Activated CD4-positive, alpha-beta T cell treated with anti-CD3 and anti-CD28 coated beads, Interleukin-2, amount 50 U/mL, for 24 hours (primary cell): Measurements from ENCODE around the gene NLRP2B.
"Not testable (repeated sequence)": the region's sequence is repeated elsewhere in the genome, so short reads cannot be mapped to it uniquely, and the experiment has no call there.

Source experiments
- DNase-seq, 2 donors: peaks; one replicate each; pipeline ENCODE4 v3.0.0-alpha.2; 2020; ENCODE audit warnings: low read depth in 1 of 2, low spot score in 1 of 2

Gene NLRP2B

DNA sequence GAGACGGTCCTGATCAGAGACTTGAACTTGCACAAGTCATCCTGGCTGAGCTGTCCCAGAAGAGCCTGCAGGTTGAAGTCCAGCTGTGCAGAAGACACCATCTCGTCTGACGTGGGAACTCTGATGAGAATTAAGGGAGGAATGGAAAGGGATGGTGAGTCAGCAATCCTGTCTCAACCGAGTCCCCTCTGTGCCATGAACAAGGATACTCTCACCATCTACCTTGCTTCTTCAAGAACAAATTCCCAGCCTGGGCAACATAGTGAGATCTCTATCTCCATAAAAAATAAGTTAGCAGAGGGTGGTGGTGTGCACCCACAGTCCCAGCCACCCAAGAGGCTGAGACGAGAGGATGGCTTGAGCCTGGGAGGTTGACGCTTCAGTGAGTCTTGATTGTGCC lies at the start of gene NLRP2B:
NLRP2B (minus strand) TSS at position 101 of the 400 bp plus-strand sequence.
- no peak for DNase-seq

- not testable (repeated sequence) for DNase-seq
Measured at GRCh38 chrX:57725995-57726394, 45.9 kb upstream of the NLRP2B start.

- no peak for DNase-seq
Measured at GRCh38 chrX:57681341-57681740, 1.3 kb upstream of the NLRP2B start.

DNA sequence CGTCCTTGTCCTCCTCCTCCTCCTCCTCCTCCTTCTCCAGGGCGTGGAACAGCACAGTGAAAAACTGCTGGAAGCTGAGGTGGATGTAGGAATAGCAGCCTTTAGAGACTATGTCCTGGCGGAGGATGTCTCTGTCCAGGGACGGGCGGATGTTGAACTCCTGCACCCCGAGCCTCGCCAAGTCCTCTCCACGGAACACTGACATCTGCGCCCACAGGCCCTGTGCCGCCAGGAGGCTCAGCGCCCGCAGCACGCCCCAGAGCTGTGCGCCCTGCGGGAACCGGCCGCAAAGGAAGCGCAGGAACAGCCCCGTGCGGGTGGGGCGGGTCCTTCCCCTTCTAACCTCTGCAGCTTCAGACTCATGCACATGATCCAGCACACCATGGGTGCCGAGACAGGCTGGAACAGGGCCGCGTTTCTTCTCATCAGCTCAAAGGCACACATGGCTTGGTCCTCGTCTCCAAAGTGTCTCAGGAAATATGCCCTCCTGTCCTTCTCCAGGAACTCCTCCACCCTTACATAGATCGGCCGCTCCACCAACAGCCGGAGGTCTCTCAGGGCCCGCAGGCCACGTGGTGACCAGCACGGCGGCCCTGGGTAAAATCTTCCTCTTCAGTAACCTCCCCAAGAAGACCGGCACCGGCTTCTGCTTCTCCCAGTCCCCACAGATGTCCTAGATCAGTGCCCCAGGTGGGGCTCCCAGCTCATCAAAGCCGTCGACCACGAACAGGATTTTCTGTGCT lies 1.2 kb downstream of the NLRP2B start:
- DNase-seq, result no peak

DNA sequence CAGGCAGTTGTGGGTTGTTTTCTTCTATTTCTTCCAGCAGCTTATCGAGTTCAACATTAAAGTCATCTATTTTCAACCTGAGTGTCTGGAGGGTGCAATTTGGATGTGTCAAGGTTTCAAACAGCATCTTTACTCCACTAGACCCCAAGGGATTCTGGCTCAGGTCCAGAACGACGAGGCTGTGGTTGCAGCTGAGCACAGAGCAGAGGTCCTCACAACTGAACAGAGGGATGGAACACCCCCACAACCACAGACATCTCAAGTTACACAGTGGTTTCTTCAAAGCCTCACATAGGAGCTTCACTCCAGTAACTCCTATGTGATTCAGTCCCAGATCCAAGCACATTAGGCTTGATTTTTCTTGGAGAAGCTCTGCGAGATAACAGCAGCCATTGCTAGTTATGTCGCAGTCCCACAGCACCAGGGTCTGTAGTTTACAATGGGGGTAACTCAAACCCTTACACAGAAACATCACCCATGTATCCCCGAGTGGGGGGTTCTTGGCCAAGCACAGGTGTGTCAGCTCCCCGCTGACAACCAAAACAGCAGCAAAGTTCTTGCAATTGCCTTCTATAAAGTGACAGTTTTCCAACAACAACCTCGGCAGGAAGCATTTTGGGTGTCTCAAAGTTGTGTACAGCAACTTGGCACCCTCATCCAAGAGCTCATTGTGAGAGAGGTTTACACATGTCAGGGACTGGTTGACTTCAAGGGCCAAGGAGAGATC lies 2.8 kb downstream of the NLRP2B start:
- DNase-seq, result no peak

GRCh38 chrX:57675320-57675719 lies 4.7 kb downstream of the NLRP2B start:
- no peak for DNase-seq

- DNase-seq, result no peak
Measured at GRCh38 chrX:57674861-57675260, 5.2 kb downstream of the NLRP2B start.

- DNase-seq, result no peak
Measured at GRCh38 chrX:57669961-57670360, 10.1 kb downstream of the NLRP2B start.

- no peak for DNase-seq
Measured at GRCh38 chrX:57667010-57667409, 13.1 kb downstream of the NLRP2B start.

GRCh38 chrX:57655065-57655464 lies 25.0 kb downstream of the NLRP2B start:
- no peak for DNase-seq

DNA sequence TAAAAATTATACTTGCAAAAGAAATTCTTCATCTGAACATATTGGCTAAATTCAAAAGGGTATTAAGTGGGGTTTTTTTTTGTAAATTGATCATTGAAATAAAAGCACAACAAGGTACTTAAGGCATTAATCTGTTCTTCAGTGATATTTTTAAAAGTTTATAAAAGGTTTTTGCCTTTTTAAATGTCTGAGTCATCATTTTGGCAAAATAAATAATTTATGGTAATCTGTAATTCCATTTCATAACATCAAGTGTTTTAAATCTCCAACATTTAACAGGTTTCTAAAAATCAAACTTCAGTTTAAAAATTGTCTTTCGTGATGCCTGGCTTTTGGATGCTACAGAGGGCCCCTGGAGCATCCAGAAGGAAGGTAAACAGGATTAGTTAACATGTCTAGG lies 27.4 kb downstream of the NLRP2B start:
- no peak for DNase-seq

GRCh38 chrX:57651169-57651919 lies 28.7 kb downstream of the NLRP2B start:
- DNase-seq, result no peak

- no peak for DNase-seq
Measured at GRCh38 chrX:57647020-57647419, 33.0 kb downstream of the NLRP2B start.

DNA sequence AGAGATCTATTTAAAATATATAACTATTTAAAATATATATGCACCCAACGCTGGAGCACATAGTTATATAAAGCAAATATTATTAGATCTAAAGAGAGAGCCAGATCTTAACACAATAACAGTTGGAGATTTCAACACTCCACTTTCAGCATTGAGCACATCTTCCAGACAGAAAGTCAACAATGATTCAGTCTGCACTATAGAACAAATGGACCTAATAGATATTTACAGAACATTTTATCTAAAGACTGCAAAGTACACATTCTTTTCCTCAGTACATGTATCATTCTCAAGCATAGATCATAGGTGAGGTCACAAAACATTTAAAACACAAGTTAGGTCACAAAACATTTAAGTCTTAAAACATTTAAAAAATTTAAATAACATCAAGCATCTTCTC lies 36.4 kb downstream of the NLRP2B start:
- no peak for DNase-seq

DNA sequence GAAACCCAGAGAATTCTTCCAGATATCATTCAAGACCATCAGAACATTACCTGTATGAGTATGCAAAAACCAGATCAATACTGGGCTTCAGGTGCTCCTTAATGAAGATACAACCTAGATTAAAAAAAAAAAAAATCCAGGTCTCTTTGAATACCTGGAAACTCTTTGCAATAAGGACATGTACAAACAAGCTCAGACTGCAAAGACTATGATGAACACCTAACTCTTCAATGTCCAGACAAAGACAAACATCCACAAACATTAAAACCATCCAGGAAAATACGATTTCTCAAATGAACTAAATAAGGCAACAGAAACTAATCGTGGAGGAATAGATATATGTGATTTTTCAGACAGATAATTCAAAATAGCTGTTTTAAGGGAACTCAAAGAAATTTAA lies 38.7 kb downstream of the NLRP2B start:
- DNase-seq, result no peak

DNA sequence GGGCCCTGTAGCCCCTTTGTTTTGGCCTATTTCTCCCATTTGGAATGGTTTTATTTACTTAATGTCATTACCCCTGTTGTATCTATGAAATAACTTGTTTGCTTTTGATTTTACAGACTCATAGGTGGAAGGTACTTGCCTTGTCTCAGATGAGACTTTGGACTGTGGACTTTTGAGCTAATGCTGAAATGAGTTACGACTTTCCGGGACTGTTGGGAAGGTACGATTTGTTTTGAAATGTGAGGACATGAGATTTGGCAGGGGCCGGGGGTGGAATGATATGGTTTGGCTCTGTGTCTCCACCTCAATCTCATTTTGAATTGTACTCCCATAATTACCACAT lies 39.4 kb downstream of the NLRP2B start:
- DNase-seq, result no peak

GRCh38 chrX:57629438-57629837 lies 50.6 kb downstream of the NLRP2B start:
- not testable (repeated sequence) for DNase-seq
